HG03442 (cell line): Measurements from ENCODE around the gene FANCL.
A peak's percentile ranks its signal among the peaks of the same experiment; 100 is the strongest.
"Not testable (repeated sequence)": the region's sequence is repeated elsewhere in the genome, so short reads cannot be mapped to it uniquely, and the experiment has no call there.

ENCODE experiments used
- ATAC-seq: cut with Tn5 transposase; IDR thresholded peaks from one replicate; pipeline ENCODE4 v1.9.1; 2021; ENCODE audit warnings: mild to moderate bottlenecking, moderate library complexity; ENCODE audit not compliant: unreplicated experiment

Gene FANCL

GRCh38 chr2:58240670-58241545 lies at the start of gene FANCL:
Gene FANCL, minus strand, starts transcription at chr2:58241325. Its CDS starts 12 bp downstream, at chr2:58241313.
- ATAC-seq: peak; percentile 79

- ATAC-seq: no peak
These were observed 47.9 kb upstream of the FANCL start for GRCh38 chr2:58289029-58289428.

- no peak for ATAC-seq
These were observed 42.8 kb upstream of the FANCL start for GRCh38 chr2:58283931-58284330.

GRCh38 chr2:58275144-58275543 lies 34.0 kb upstream of the FANCL start:
- ATAC-seq: not testable (repeated sequence)

GRCh38 chr2:58271826-58272225 lies 30.7 kb upstream of the FANCL start:
- ATAC-seq: no peak

- no peak for ATAC-seq
These were observed 27.6 kb upstream of the FANCL start for GRCh38 chr2:58268685-58269084.

- ATAC-seq: no peak
These were observed 25.1 kb upstream of the FANCL start for GRCh38 chr2:58266211-58266610.

GRCh38 chr2:58261209-58261608 lies 20.1 kb upstream of the FANCL start:
- ATAC-seq: no peak

- ATAC-seq: peak; percentile 77
These were observed 17.3 kb upstream of the FANCL start for GRCh38 chr2:58258456-58258855.

- ATAC-seq: not testable (repeated sequence)
These were observed 10.4 kb upstream of the FANCL start for GRCh38 chr2:58251331-58252201.

- no peak for ATAC-seq
These were observed 380 bp upstream of the FANCL start for GRCh38 chr2:58241546-58241864.

- ATAC-seq: no peak
These were observed 1.7 kb downstream of the FANCL start for GRCh38 chr2:58239243-58239925.

- ATAC-seq: peak; percentile 21
These were observed 3.4 kb downstream of the FANCL start for GRCh38 chr2:58237741-58238140.

- no peak for ATAC-seq
These were observed 5.1 kb downstream of the FANCL start for GRCh38 chr2:58235984-58236383.

- ATAC-seq: no peak
These were observed 6.0 kb downstream of the FANCL start for GRCh38 chr2:58235170-58235569.

GRCh38 chr2:58228299-58228698 lies 12.8 kb downstream of the FANCL start:
- ATAC-seq: no peak

- no peak for ATAC-seq
These were observed 13.8 kb downstream of the FANCL start for GRCh38 chr2:58227171-58227917.

GRCh38 chr2:58221909-58222308 lies 19.2 kb downstream of the FANCL start:
- ATAC-seq: no peak

- ATAC-seq: no peak
These were observed 25.7 kb downstream of the FANCL start for GRCh38 chr2:58215429-58215828.

GRCh38 chr2:58210951-58211568 lies 30.1 kb downstream of the FANCL start:
- not testable (repeated sequence) for ATAC-seq
